ENCODE measurements around the gene SLC6A9. TPM values are rescaled to one million over a fixed set of nuclear protein-coding genes. Genes with fewer than 3 reads are reported as not detected.

SLC6A9 gene
- total RNA-seq, 5 donors from 2014 or later (not counting 1 experiment from before 2014, with no cell fraction given), result 1.4 to 8.2 (median 6.3) TPM; not detected in 1

- Histone ChIP-seq H3K27ac (ENCODE audit: low read length) (no peak overlapping the region), H3K4me1 (ENCODE audit: control insufficient read depth in 1 of 2, extremely low read depth in 1 of 2, insufficient read depth in 2 of 2, low read length in 2 of 2) (no peaks in the 10 kb centered on the region), H3K36me3 (ENCODE audit: control insufficient read depth in 2 of 2, extremely low read depth in 1 of 2, insufficient read depth in 1 of 2, low read length in 1 of 2) (no peaks in the 10 kb centered on the region), H3K27me3 (replicated peaks in 1 of 2; ENCODE audit: control insufficient read depth in 2 of 2, extremely low read depth in 1 of 2, insufficient read depth in 2 of 2, low read length in 1 of 2) (peaks cover 0 to 2% of the 10 kb centered on the region in 2 experiments), H3K4me3 (ENCODE audit: control insufficient read depth in 1 of 2, extremely low read depth in 1 of 2, low read length in 1 of 2) (no peak overlapping the region), H3K9me3 (no peaks in the 10 kb centered on the region)
- no peaks in the 10 kb centered on the region for H3K9me3 Mint-ChIP-seq
- H3K4me1 Mint-ChIP-seq, result peaks cover 0 to 2% (median 0%) of the 10 kb centered on the region in 3 donors
- no CpG with 5 or more reads among the region's 2 CpGs for WGBS (ENCODE audit: insufficient coverage)
- H3K4me3 Mint-ChIP-seq, result no peak overlapping the region
- CTCF ChIA-PET, result no interaction called here
- no peaks in the 10 kb centered on the region for H3K27me3 Mint-ChIP-seq
- POLR2A ChIA-PET, result no interaction called here
- no peak for ATAC-seq (replicated peaks in 1 of 4)
- no peak for DNase-seq
- H3K36me3 Mint-ChIP-seq, result no peaks in the 10 kb centered on the region
- H3K27ac Mint-ChIP-seq, result no peak overlapping the region
Measured at GRCh38 chr1:44053394-44053793, 22.1 kb upstream of the SLC6A9 start.

- H3K36me3 ChIP-seq (ENCODE audit: control insufficient read depth in 2 of 2, extremely low read depth in 1 of 2, insufficient read depth in 1 of 2, low read length in 1 of 2), result no peaks in the 10 kb centered on the region
- DNase-seq, result no peak
- H3K27me3 ChIP-seq (replicated peaks in 1 of 2; ENCODE audit: control insufficient read depth in 2 of 2, extremely low read depth in 1 of 2, insufficient read depth in 2 of 2, low read length in 1 of 2), result peaks cover 0 to 10% of the 10 kb centered on the region in 2 experiments
- H3K4me1 ChIP-seq (ENCODE audit: control insufficient read depth in 1 of 2, extremely low read depth in 1 of 2, insufficient read depth in 2 of 2, low read length in 2 of 2), result no peaks in the 10 kb centered on the region
- Mint-ChIP-seq H3K27ac (no peak overlapping the region), H3K4me1 (peaks cover 8 to 11% (median 11%) of the 10 kb centered on the region in 3 donors), H3K36me3 (no peaks in the 10 kb centered on the region), H3K4me3 (no peak overlapping the region), H3K9me3 (no peaks in the 10 kb centered on the region), H3K27me3 (peaks cover 9 to 14% of the 10 kb centered on the region in 2 donors)
- H3K4me3 ChIP-seq (ENCODE audit: control insufficient read depth in 1 of 2, extremely low read depth in 1 of 2, low read length in 1 of 2), result no peak overlapping the region
- no peak for ATAC-seq (replicated peaks in 1 of 4)
- no peaks in the 10 kb centered on the region for H3K9me3 ChIP-seq
- WGBS (ENCODE audit: insufficient coverage), result 55% methylated on average over 2 of the region's 3 CpGs
- ChIA-PET POLR2A (no interaction called here), CTCF (interaction anchor here in 1 of 2 donors (0.5 kb wide), 1 partner anchor 80 kb away, joined by 3 read pairs; the partner anchor contains the start of gene DPH2)
- no peak overlapping the region for H3K27ac ChIP-seq (ENCODE audit: low read length)
Measured at GRCh38 chr1:44050261-44050660, 19.0 kb upstream of the SLC6A9 start.

- no peaks in the 10 kb centered on the region for H3K9me3 Mint-ChIP-seq
- ATAC-seq (replicated peaks in 1 of 4), result no peak
- no peak overlapping the region for H3K4me3 Mint-ChIP-seq
- H3K27me3 Mint-ChIP-seq, result peaks cover 10 to 15% of the 10 kb centered on the region in 2 donors
- Histone ChIP-seq H3K27me3 (replicated peaks in 1 of 2; ENCODE audit: control insufficient read depth in 2 of 2, extremely low read depth in 1 of 2, insufficient read depth in 2 of 2, low read length in 1 of 2) (peaks cover 0 to 12% of the 10 kb centered on the region in 2 experiments), H3K9me3 (no peaks in the 10 kb centered on the region), H3K36me3 (ENCODE audit: control insufficient read depth in 2 of 2, extremely low read depth in 1 of 2, insufficient read depth in 1 of 2, low read length in 1 of 2) (no peaks in the 10 kb centered on the region), H3K4me3 (ENCODE audit: control insufficient read depth in 1 of 2, extremely low read depth in 1 of 2, low read length in 1 of 2) (no peak overlapping the region), H3K27ac (ENCODE audit: low read length) (no peak overlapping the region), H3K4me1 (ENCODE audit: control insufficient read depth in 1 of 2, extremely low read depth in 1 of 2, insufficient read depth in 2 of 2, low read length in 2 of 2) (no peaks in the 10 kb centered on the region)
- no peak for DNase-seq
- ChIA-PET POLR2A (no interaction called here), CTCF (interaction anchor here in 1 of 2 donors (0.5 to 1.9 kb wide), 2 partner anchors 43 to 80 kb away, joined by 3 to 6 read pairs; partner anchors contain the start of gene DPH2)
- no peaks in the 10 kb centered on the region for H3K36me3 Mint-ChIP-seq
- WGBS (ENCODE audit: insufficient coverage), result no CpG with 5 or more reads among the region's 2 CpGs
- no peak overlapping the region for H3K27ac Mint-ChIP-seq
- peaks cover 8 to 11% (median 11%) of the 10 kb centered on the region in 3 donors for H3K4me1 Mint-ChIP-seq
Measured at GRCh38 chr1:44049839-44050238, 18.6 kb upstream of the SLC6A9 start.

- Mint-ChIP-seq H3K27me3 (peaks cover 12 to 15% of the 10 kb centered on the region in 2 donors), H3K4me1 (peaks cover 8 to 11% (median 11%) of the 10 kb centered on the region in 3 donors), H3K36me3 (no peaks in the 10 kb centered on the region), H3K9me3 (no peaks in the 10 kb centered on the region), H3K27ac (no peak overlapping the region), H3K4me3 (no peak overlapping the region)
- Histone ChIP-seq H3K9me3 (no peaks in the 10 kb centered on the region), H3K27ac (ENCODE audit: low read length) (no peak overlapping the region), H3K27me3 (replicated peaks in 1 of 2; ENCODE audit: control insufficient read depth in 2 of 2, extremely low read depth in 1 of 2, insufficient read depth in 2 of 2, low read length in 1 of 2) (peaks cover 0 to 14% of the 10 kb centered on the region in 2 experiments), H3K4me1 (ENCODE audit: control insufficient read depth in 1 of 2, extremely low read depth in 1 of 2, insufficient read depth in 2 of 2, low read length in 2 of 2) (no peaks in the 10 kb centered on the region), H3K4me3 (ENCODE audit: control insufficient read depth in 1 of 2, extremely low read depth in 1 of 2, low read length in 1 of 2) (no peak overlapping the region), H3K36me3 (ENCODE audit: control insufficient read depth in 2 of 2, extremely low read depth in 1 of 2, insufficient read depth in 1 of 2, low read length in 1 of 2) (no peaks in the 10 kb centered on the region)
- ATAC-seq (replicated peaks in 1 of 4) (no peak), DNase-seq (no peak)
- POLR2A ChIA-PET, result interaction anchor here in 1 of 2 donors (0.5 to 0.6 kb wide), 2 partner anchors 27 to 903 kb away, joined by 3 to 6 read pairs; no protein-coding TSS in a partner anchor
- CTCF ChIA-PET, result interaction anchor here (0.6 to 1.9 kb wide), 7 partner anchors 23 to 1467 kb away, joined by 3 to 6 read pairs (median 4); no protein-coding TSS in a partner anchor
- no CpG with 5 or more reads among the region's 3 CpGs for WGBS (ENCODE audit: insufficient coverage)
Measured at GRCh38 chr1:44048532-44049215, 17.4 kb upstream of the SLC6A9 start.

- H3K27me3 ChIP-seq (replicated peaks in 1 of 2; ENCODE audit: control insufficient read depth in 2 of 2, extremely low read depth in 1 of 2, insufficient read depth in 2 of 2, low read length in 1 of 2), result peaks cover 0 to 25% of the 10 kb centered on the region in 2 experiments
- ATAC-seq (replicated peaks in 1 of 4) (no peak), DNase-seq (no peak)
- H3K9me3 ChIP-seq, result no peaks in the 10 kb centered on the region
- no peak overlapping the region for H3K27ac Mint-ChIP-seq
- H3K4me3 ChIP-seq (ENCODE audit: control insufficient read depth in 1 of 2, extremely low read depth in 1 of 2, low read length in 1 of 2), result no peak overlapping the region
- ChIA-PET CTCF (interaction anchor here (0.6 to 2.1 kb wide), 6 partner anchors 19 to 284 kb away, joined by 3 to 6 read pairs (median 4); no protein-coding TSS in a partner anchor), POLR2A (interaction anchor here in 1 of 2 donors (0.6 kb wide), 1 partner anchor 566 kb away, joined by 4 read pairs; no protein-coding TSS in a partner anchor)
- no peaks in the 10 kb centered on the region for H3K36me3 ChIP-seq (ENCODE audit: control insufficient read depth in 2 of 2, extremely low read depth in 1 of 2, insufficient read depth in 1 of 2, low read length in 1 of 2)
- H3K4me1 ChIP-seq (ENCODE audit: control insufficient read depth in 1 of 2, extremely low read depth in 1 of 2, insufficient read depth in 2 of 2, low read length in 2 of 2), result no peaks in the 10 kb centered on the region
- no peak overlapping the region for H3K27ac ChIP-seq (ENCODE audit: low read length)
- 77% methylated on average over 1 of the region's 1 CpG for WGBS (ENCODE audit: insufficient coverage)
- H3K36me3 Mint-ChIP-seq, result no peaks in the 10 kb centered on the region
- H3K9me3 Mint-ChIP-seq, result no peaks in the 10 kb centered on the region
- peaks cover 15 to 16% of the 10 kb centered on the region in 2 donors for H3K27me3 Mint-ChIP-seq
- no peak overlapping the region for H3K4me3 Mint-ChIP-seq
- peaks cover 8 to 11% (median 11%) of the 10 kb centered on the region in 3 donors for H3K4me1 Mint-ChIP-seq
Measured at GRCh38 chr1:44047131-44047530, 15.9 kb upstream of the SLC6A9 start.

DNA sequence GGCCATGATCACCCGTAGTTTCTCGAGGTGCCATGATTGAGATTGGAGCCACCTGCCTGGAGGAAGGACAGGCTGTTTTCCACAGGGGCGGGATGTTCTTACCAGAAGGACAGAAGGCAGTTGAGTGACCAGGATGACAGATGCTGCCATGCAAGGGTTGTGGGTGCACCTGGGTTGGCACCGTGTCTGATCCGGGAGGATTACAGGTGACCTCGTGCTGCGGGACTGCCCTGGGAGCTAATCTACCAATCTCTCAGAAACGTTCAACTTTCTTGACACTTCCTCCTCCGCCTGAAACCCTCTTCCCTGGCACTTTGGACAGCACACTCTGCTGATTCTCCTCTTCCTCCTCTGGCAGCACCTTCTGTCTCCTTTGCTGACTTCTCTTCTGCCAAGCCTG lies 13.8 kb upstream of the SLC6A9 start:
- CTCF ChIA-PET, result interaction anchor here in 1 of 2 donors (1.2 kb wide), 1 partner anchor 11 kb away, joined by 3 read pairs; no protein-coding TSS in a partner anchor
- peaks cover 15 to 16% of the 10 kb centered on the region in 2 donors for H3K27me3 Mint-ChIP-seq
- DNase-seq, result no peak
- H3K4me1 Mint-ChIP-seq, result peaks cover 8 to 11% (median 11%) of the 10 kb centered on the region in 3 donors
- no peak overlapping the region for H3K4me3 Mint-ChIP-seq
- H3K9me3 Mint-ChIP-seq, result no peaks in the 10 kb centered on the region
- H3K27ac Mint-ChIP-seq, result no peak overlapping the region
- no peak overlapping the region for H3K4me3 ChIP-seq (ENCODE audit: control insufficient read depth in 1 of 2, extremely low read depth in 1 of 2, low read length in 1 of 2)
- no peaks in the 10 kb centered on the region for H3K36me3 ChIP-seq (ENCODE audit: control insufficient read depth in 2 of 2, extremely low read depth in 1 of 2, insufficient read depth in 1 of 2, low read length in 1 of 2)
- H3K27ac ChIP-seq (ENCODE audit: low read length), result no peak overlapping the region
- ATAC-seq (replicated peaks in 1 of 4), result no peak
- POLR2A ChIA-PET, result no interaction called here
- 76% methylated on average over 9 of the region's 9 CpGs for WGBS (ENCODE audit: insufficient coverage)
- no peaks in the 10 kb centered on the region for H3K36me3 Mint-ChIP-seq
- peaks cover 0 to 26% of the 10 kb centered on the region in 2 experiments for H3K27me3 ChIP-seq (replicated peaks in 1 of 2; ENCODE audit: control insufficient read depth in 2 of 2, extremely low read depth in 1 of 2, insufficient read depth in 2 of 2, low read length in 1 of 2)
- H3K9me3 ChIP-seq, result no peaks in the 10 kb centered on the region
- no peaks in the 10 kb centered on the region for H3K4me1 ChIP-seq (ENCODE audit: control insufficient read depth in 1 of 2, extremely low read depth in 1 of 2, insufficient read depth in 2 of 2, low read length in 2 of 2)
